GM12875 (cell line): ENCODE results near the gene WDR44.
"Not testable (repeated sequence)": the region's sequence is repeated elsewhere in the genome, so short reads cannot be mapped to it uniquely, and the experiment has no call there.

Source experiments
- H3K4me3 ChIP-seq: one replicate; pipeline ENCODE4 v1.5.1; 2011; ENCODE audit warnings: low read depth, low read length, control low read depth
- TF ChIP-seq, protein P1 (sequence below): IDR thresholded peaks from 2 replicates; pipeline ENCODE4 v1.5.1; 2011; ENCODE audit warnings: low read depth, mild to moderate bottlenecking, control low read depth, inconsistent platforms, low read length, moderate library complexity, borderline replicate concordance; ENCODE audit not compliant: insufficient read depth

WDR44 gene

GRCh38 chrX:118475903-118476302 lies 130.0 kb downstream of the WDR44 start:
- H3K4me3 ChIP-seq: no peak overlapping the region
- TF ChIP-seq, protein P1, sequence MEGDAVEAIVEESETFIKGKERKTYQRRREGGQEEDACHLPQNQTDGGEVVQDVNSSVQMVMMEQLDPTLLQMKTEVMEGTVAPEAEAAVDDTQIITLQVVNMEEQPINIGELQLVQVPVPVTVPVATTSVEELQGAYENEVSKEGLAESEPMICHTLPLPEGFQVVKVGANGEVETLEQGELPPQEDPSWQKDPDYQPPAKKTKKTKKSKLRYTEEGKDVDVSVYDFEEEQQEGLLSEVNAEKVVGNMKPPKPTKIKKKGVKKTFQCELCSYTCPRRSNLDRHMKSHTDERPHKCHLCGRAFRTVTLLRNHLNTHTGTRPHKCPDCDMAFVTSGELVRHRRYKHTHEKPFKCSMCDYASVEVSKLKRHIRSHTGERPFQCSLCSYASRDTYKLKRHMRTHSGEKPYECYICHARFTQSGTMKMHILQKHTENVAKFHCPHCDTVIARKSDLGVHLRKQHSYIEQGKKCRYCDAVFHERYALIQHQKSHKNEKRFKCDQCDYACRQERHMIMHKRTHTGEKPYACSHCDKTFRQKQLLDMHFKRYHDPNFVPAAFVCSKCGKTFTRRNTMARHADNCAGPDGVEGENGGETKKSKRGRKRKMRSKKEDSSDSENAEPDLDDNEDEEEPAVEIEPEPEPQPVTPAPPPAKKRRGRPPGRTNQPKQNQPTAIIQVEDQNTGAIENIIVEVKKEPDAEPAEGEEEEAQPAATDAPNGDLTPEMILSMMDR: no peak

DNA sequence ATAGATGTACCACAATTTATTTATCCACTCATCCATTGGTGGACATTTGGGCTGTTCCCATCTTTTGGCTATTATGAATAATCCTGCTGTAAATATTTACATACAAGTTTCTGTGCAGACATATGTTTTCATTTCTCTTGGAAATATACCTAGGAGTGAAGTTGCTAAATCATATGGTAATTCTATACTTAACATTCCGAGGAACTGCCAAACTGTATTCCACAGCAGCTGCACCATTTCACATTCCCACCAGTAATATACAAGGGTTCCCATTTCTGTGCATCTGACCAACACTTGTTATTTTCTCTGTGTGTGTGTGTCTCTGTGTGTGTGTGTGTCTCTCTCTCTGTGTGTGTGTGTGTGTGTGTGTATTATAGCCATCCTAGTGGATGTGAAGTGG lies 134.3 kb downstream of the WDR44 start:
- no peak overlapping the region for H3K4me3 ChIP-seq
- TF ChIP-seq, protein P1: no peak

- not testable (repeated sequence) for H3K4me3 ChIP-seq
Observed at GRCh38 chrX:118482384-118482783, 136.5 kb downstream of the WDR44 start.

- TF ChIP-seq, protein P1: no peak
Observed at GRCh38 chrX:118484216-118484903, 138.5 kb downstream of the WDR44 start.

DNA sequence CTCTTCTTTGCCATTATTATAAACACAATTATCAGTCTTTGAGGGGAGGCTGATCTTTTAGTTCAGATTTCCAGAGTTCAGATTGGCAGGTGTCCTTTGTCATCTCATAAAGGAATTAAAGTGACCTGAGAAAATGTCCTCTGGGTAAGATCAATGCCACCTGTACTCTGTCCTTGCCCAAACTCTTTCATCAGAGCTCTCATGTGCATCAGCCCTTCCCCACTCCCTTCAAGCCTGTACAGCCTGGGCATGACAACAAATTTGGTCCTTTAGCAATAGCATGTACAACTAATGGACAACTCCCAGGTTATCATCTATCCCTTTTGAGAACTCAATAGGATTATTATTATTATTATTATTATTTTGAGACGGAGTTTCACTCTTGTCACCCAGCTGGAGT lies 140.8 kb downstream of the WDR44 start:
- not testable (repeated sequence) for H3K4me3 ChIP-seq

More at GRCh38 chrX:118484216-118484903, 138.5 kb downstream of the WDR44 start:
- H3K4me3 ChIP-seq: no peak overlapping the region

- TF ChIP-seq, protein P1: no peak
- no peak overlapping the region for H3K4me3 ChIP-seq
Observed at GRCh38 chrX:118493016-118493415, 147.1 kb downstream of the WDR44 start.

GRCh38 chrX:118493653-118494297 lies 147.9 kb downstream of the WDR44 start:
- TF ChIP-seq, protein P1: no peak
- H3K4me3 ChIP-seq: no peak overlapping the region
